ENCODE measurements around the gene PROK1. TPM values are rescaled to one million over a fixed set of nuclear protein-coding genes. Genes with fewer than 3 reads are reported as not detected.

PROK1 gene
- total RNA-seq, 1 donor from 2014 or later: not detected

Other genes with a start within 250 kb of the PROK1 start
- gene KCNC4, start 240.8 kb upstream of the PROK1 start, total RNA-seq: 19.5 and 20.0 TPM in 2 replicates
- 55.6 and 57.1 TPM in 2 replicates for gene RBM15, start 111.8 kb upstream of the PROK1 start, total RNA-seq
- 0.43 and 0.44 TPM in 2 replicates for gene SLC16A4, start 60.1 kb upstream of the PROK1 start, total RNA-seq
- 170 and 180 TPM in 2 replicates for gene LAMTOR5, start 43.5 kb upstream of the PROK1 start, total RNA-seq
- not detected in 2 replicates for gene KCNA10, start 68.0 kb downstream of the PROK1 start, total RNA-seq
- gene KCNA2, start 155.2 kb downstream of the PROK1 start, total RNA-seq: 0.36 and 0.58 TPM in 2 replicates
- 26.9 and 29.5 TPM in 2 replicates for gene KCNA3, start 223.8 kb downstream of the PROK1 start, total RNA-seq

All from activated CD4-positive, alpha-beta T cell treated with anti-CD3 and anti-CD28 coated beads, Interleukin-2, amount 10 ng/mL, durations not matched to agents 24 days and 14 days (primary cell).